Gastrocnemius medialis (tissue), 4 donors: Measurements from ENCODE around the gene RCAN3.

ENCODE experiments used
- POLR2A ChIP-seq, 2 donors: fragments of 450-650 bp; IDR thresholded peaks; one replicate each; pipeline ENCODE4 v1.6.1; 2017; ENCODE audit warnings: antibody characterized with exemption in 2 of 2, mild to moderate bottlenecking in 2 of 2, moderate library complexity in 2 of 2
- TF ChIP-seq, protein P1 (sequence below), 5 experiments: fragments of 450-650 bp in 3 of 5; fragments of 200-600 bp in 2 of 5; sonication (generic) in 2 of 5; IDR thresholded peaks in 4 of 5; conservative IDR thresholded peaks in 1 of 5; 1 replicate in 4 of 5; 2 replicates in 1 of 5; pipeline ENCODE4 v1.5.1; 2016 to 2019; ENCODE audit warnings: antibody characterized with exemption in 5 of 5, mild to moderate bottlenecking in 3 of 5, moderate library complexity in 3 of 5

DNA sequence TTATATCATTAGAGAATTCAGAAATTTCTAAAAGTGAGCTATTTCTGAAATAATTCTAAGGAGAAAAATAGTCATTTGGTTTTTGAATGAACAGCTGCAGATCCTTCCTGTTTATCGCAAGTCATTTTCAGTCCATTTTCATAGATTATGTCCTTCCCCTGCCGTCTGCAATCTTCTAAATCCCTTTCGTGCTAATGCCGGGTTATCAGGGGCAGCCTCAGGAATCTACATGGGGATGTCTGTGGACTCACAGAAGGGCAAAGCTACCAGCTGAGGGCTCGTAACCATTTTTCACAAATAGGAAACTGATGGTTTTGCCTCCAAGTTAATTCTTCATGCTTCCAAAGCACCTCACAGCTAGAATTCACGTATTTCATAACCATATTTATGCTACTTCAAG lies 23.0 kb downstream of the RCAN3 start:
- TF ChIP-seq, protein P1, sequence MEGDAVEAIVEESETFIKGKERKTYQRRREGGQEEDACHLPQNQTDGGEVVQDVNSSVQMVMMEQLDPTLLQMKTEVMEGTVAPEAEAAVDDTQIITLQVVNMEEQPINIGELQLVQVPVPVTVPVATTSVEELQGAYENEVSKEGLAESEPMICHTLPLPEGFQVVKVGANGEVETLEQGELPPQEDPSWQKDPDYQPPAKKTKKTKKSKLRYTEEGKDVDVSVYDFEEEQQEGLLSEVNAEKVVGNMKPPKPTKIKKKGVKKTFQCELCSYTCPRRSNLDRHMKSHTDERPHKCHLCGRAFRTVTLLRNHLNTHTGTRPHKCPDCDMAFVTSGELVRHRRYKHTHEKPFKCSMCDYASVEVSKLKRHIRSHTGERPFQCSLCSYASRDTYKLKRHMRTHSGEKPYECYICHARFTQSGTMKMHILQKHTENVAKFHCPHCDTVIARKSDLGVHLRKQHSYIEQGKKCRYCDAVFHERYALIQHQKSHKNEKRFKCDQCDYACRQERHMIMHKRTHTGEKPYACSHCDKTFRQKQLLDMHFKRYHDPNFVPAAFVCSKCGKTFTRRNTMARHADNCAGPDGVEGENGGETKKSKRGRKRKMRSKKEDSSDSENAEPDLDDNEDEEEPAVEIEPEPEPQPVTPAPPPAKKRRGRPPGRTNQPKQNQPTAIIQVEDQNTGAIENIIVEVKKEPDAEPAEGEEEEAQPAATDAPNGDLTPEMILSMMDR (IDR thresholded peaks at IDR 0.05 in 4 of 5, conservative IDR thresholded peaks at IDR 0.05 in 1 of 5) = no peak
- no peak for TF ChIP-seq POLR2A (IDR thresholded peaks at IDR 0.05)
